HEK293 (cell line): ENCODE results near the gene TPP1.

Experiments used
- OSR2 ChIP-seq: fragments of 450-650 bp; formaldehyde crosslinking; IDR thresholded peaks from 2 replicates; pipeline ENCODE4 v1.5.1; 2016; ENCODE audit warnings: missing biosample characterization, missing genetic modification characterization
- SP3 ChIP-seq: fragments of 450-650 bp; formaldehyde crosslinking; IDR thresholded peaks from 2 replicates; pipeline ENCODE4 v1.5.1; 2016; ENCODE audit warnings: missing biosample characterization, missing genetic modification characterization
- TCF7L2 ChIP-seq: IDR thresholded peaks from 2 replicates; pipeline ENCODE4 v1.6.1; 2011; ENCODE audit warnings: low read depth, mild to moderate bottlenecking, inconsistent platforms, low read length, moderate library complexity, borderline replicate concordance
- TRIM28 ChIP-seq: IDR thresholded peaks from 2 replicates; pipeline ENCODE4 v1.6.1; 2011; ENCODE audit warnings: low read length, control low read depth, borderline replicate concordance
- YY1 ChIP-seq: fragments of 450-650 bp; formaldehyde crosslinking; IDR thresholded peaks from 2 replicates; pipeline ENCODE4 v1.5.1; 2018; ENCODE audit warnings: missing biosample characterization, missing genetic modification characterization
- ZBTB20 ChIP-seq: fragments of 450-650 bp; formaldehyde crosslinking; IDR thresholded peaks from 2 replicates; pipeline ENCODE4 v1.5.1; 2016; ENCODE audit warnings: missing biosample characterization, missing genetic modification characterization
- ZBTB7A ChIP-seq: fragments of 450-650 bp; formaldehyde crosslinking; IDR thresholded peaks from 2 replicates; pipeline ENCODE4 v1.5.1; 2016; ENCODE audit warnings: low read depth, missing biosample characterization, missing genetic modification characterization
- ZBTB8A ChIP-seq: fragments of 450-650 bp; formaldehyde crosslinking; IDR thresholded peaks from 2 replicates; pipeline ENCODE4 v1.5.1; 2016; ENCODE audit warnings: missing biosample characterization, missing genetic modification characterization
- ZFP37 ChIP-seq: fragments of 450-650 bp; formaldehyde crosslinking; IDR thresholded peaks from 2 replicates; pipeline ENCODE4 v1.5.1; 2016; ENCODE audit warnings: missing biosample characterization, missing genetic modification characterization
- ZIC2 ChIP-seq: fragments of 450-650 bp; formaldehyde crosslinking; IDR thresholded peaks from 2 replicates; pipeline ENCODE4 v1.5.1; 2016; ENCODE audit warnings: missing biosample characterization, missing genetic modification characterization
- ZNF138 ChIP-seq: fragments of 450-650 bp; formaldehyde crosslinking; IDR thresholded peaks from 2 replicates; pipeline ENCODE4 v1.5.1; 2016; ENCODE audit warnings: missing biosample characterization, missing genetic modification characterization, borderline replicate concordance
- ZNF24 ChIP-seq: fragments of 450-650 bp; formaldehyde crosslinking; IDR thresholded peaks from 2 replicates; pipeline ENCODE4 v1.5.1; 2016; ENCODE audit warnings: missing biosample characterization, missing genetic modification characterization
- ZNF501 ChIP-seq: fragments of 450-650 bp; formaldehyde crosslinking; IDR thresholded peaks from 2 replicates; pipeline ENCODE4 v1.5.1; 2016; ENCODE audit warnings: missing biosample characterization, missing genetic modification characterization
- ZNF701 ChIP-seq: fragments of 450-650 bp; formaldehyde crosslinking; IDR thresholded peaks from 2 replicates; pipeline ENCODE4 v1.5.1; 2016; ENCODE audit warnings: missing biosample characterization, missing genetic modification characterization
- ZNF785 ChIP-seq: fragments of 450-650 bp; formaldehyde crosslinking; IDR thresholded peaks from 2 replicates; pipeline ENCODE4 v1.5.1; 2016; ENCODE audit warnings: missing biosample characterization, missing genetic modification characterization
- TF ChIP-seq, protein P1 (sequence below): fragments of 450-650 bp; formaldehyde crosslinking; IDR thresholded peaks from 2 replicates; pipeline ENCODE4 v1.5.1; 2016; ENCODE audit warnings: missing biosample characterization, missing genetic modification characterization
- TF ChIP-seq, protein P2 (sequence below): fragments of 450-650 bp; formaldehyde crosslinking; IDR thresholded peaks from 2 replicates; pipeline ENCODE4 v1.5.1; 2016; ENCODE audit warnings: missing biosample characterization, missing genetic modification characterization
- TF ChIP-seq, protein P3 (sequence below): fragments of 450-650 bp; formaldehyde crosslinking; IDR thresholded peaks from 2 replicates; pipeline ENCODE4 v1.5.1; 2017; ENCODE audit warnings: missing biosample characterization, mild to moderate bottlenecking, missing genetic modification characterization, moderate library complexity
- TF ChIP-seq, protein P4 (sequence below): fragments of 450-650 bp; formaldehyde crosslinking; IDR thresholded peaks from 2 replicates; pipeline ENCODE4 v1.5.1; 2016; ENCODE audit warnings: missing biosample characterization, missing genetic modification characterization
- TF ChIP-seq, protein P5 (sequence below): fragments of 450-650 bp; formaldehyde crosslinking; IDR thresholded peaks from 2 replicates; pipeline ENCODE4 v1.5.1; 2016; ENCODE audit warnings: missing biosample characterization, missing genetic modification characterization
- TF ChIP-seq, protein P6 (sequence below): sonication (generic); formaldehyde crosslinking; IDR thresholded peaks from 2 replicates; pipeline ENCODE4 v1.8.1; 2022; ENCODE audit warnings: mild to moderate bottlenecking, moderate library complexity, missing genetic modification reagents
- TF ChIP-seq, protein P7 (sequence below): fragments of 450-650 bp; formaldehyde crosslinking; conservative IDR thresholded peaks from 2 replicates; pipeline ENCODE4 v1.5.1; 2016; ENCODE audit warnings: low read depth, missing biosample characterization, missing genetic modification characterization

Gene TPP1

DNA sequence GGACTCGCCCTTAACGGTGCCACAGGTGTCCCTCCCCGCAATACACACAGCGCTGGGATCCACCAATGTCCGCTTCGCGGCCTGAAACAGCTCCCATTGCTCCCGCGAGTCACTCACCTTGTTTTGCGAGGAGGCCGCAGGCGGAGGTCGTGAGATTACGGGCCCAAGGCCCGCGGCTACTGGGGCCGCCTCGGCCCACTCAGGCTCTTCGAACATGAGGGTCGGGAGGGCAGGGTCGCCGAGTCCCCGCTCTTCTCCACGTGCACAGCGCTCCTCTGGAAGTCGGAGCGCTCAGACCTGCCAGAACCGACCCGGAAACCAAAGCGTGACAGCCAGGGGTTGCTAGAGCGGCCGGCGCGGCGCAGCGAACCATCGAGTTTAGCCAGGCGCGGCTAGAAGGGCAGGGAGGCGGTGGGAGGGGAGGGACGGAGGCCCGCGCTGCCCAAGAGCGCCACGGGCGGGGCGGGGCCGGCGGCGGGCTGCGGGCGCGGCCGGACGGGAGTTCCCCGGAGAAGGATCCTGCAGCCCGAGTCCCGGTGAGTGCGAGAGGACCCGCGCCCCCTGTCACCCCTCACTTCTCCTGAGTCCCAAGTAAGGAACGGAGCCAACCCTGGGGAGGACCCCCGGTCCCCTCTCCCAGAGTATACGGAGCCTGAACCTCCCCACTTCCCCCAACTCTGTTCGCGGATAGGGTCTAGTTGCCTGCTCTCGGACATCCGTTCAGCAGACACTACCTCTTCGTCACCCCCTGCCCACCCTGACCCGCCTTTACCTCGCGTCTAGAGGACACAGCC lies 15.7 kb downstream of the TPP1 start, which contains the start of the genes ILK and RRP8 (continued):
- TF ChIP-seq ZIC2 (tag by site-specific recombination) (peak; percentile 57; the same call in 1 of the 2 replicates), ZNF138 (tag by site-specific recombination) (no peak), ZFP37 (peak; percentile 65; the same call in 1 of the 2 replicates), ZBTB8A (tag by site-specific recombination) (0 out of 2 replicates have a peak, but pooled peaks have one; percentile 24), ZNF501 (0 out of 2 replicates have a peak, but pooled peaks have one; percentile 10), ZNF785 (tag by site-specific recombination) (no peak), ZBTB20 (tag by site-specific recombination) (peak; percentile 97), TRIM28 (peak; percentile 85), ZNF24 (tag by site-specific recombination) (0 out of 2 replicates have a peak, but pooled peaks have one; percentile 53), TCF7L2 (no peak), YY1 (tag by site-specific recombination) (peak; percentile 60; the same call in 1 of the 2 replicates), OSR2 (no peak), ZNF701 (no peak), ZBTB7A (tag by site-specific recombination) (no peak), SP3 (tag by site-specific recombination) (peak; percentile 71)
- TF ChIP-seq, protein P1, sequence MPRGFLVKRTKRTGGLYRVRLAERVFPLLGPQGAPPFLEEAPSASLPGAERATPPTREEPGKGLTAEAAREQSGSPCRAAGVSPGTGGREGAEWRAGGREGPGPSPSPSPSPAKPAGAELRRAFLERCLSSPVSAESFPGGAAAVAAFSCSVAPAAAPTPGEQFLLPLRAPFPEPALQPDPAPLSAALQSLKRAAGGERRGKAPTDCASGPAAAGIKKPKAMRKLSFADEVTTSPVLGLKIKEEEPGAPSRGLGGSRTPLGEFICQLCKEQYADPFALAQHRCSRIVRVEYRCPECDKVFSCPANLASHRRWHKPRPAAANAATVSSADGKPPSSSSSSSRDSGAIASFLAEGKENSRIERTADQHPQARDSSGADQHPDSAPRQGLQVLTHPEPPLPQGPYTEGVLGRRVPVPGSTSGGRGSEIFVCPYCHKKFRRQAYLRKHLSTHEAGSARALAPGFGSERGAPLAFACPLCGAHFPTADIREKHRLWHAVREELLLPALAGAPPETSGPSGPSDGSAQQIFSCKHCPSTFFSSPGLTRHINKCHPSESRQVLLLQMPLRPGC, result 0 out of 2 replicates have a peak, but pooled peaks have one; percentile 32
- TF ChIP-seq, protein P2, sequence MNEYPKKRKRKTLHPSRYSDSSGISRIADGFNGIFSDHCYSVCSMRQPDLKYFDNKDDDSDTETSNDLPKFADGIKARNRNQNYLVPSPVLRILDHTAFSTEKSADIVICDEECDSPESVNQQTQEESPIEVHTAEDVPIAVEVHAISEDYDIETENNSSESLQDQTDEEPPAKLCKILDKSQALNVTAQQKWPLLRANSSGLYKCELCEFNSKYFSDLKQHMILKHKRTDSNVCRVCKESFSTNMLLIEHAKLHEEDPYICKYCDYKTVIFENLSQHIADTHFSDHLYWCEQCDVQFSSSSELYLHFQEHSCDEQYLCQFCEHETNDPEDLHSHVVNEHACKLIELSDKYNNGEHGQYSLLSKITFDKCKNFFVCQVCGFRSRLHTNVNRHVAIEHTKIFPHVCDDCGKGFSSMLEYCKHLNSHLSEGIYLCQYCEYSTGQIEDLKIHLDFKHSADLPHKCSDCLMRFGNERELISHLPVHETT, result 0 out of 2 replicates have a peak, but pooled peaks have one; percentile 55
- TF ChIP-seq, protein P3, sequence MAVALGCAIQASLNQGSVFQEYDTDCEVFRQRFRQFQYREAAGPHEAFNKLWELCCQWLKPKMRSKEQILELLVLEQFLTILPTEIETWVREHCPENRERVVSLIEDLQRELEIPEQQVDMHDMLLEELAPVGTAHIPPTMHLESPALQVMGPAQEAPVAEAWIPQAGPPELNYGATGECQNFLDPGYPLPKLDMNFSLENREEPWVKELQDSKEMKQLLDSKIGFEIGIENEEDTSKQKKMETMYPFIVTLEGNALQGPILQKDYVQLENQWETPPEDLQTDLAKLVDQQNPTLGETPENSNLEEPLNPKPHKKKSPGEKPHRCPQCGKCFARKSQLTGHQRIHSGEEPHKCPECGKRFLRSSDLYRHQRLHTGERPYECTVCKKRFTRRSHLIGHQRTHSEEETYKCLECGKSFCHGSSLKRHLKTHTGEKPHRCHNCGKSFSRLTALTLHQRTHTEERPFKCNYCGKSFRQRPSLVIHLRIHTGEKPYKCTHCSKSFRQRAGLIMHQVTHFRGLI (tag by site-specific recombination), result peak; percentile 32; the same call in 1 of the 2 replicates
- TF ChIP-seq, protein P4, sequence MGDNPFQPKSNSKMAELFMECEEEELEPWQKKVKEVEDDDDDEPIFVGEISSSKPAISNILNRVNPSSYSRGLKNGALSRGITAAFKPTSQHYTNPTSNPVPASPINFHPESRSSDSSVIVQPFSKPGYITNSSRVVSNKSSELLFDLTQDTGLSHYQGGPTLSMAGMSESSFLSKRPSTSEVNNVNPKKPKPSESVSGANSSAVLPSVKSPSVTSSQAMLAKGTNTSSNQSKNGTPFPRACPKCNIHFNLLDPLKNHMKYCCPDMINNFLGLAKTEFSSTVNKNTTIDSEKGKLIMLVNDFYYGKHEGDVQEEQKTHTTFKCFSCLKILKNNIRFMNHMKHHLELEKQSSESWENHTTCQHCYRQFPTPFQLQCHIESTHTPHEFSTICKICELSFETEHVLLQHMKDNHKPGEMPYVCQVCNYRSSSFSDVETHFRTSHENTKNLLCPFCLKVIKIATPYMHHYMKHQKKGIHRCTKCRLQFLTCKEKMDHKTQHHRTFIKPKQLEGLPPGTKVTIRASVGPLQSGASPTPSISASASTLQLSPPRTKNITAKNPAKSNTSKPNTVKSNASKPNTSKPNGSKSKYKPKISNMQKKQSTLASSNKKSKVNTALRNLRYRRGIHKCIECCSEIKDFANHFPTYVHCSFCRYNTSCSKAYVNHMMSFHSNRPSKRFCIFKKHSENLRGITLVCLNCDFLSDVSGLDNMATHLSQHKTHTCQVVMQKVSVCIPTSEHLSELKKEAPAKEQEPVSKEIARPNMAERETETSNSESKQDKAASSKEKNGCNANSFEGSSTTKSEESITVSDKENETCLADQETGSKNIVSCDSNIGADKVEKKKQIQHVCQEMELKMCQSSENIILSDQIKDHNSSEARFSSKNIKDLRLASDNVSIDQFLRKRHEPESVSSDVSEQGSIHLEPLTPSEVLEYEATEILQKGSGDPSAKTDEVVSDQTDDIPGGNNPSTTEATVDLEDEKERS (tag by site-specific recombination), result no peak
- TF ChIP-seq, protein P5, sequence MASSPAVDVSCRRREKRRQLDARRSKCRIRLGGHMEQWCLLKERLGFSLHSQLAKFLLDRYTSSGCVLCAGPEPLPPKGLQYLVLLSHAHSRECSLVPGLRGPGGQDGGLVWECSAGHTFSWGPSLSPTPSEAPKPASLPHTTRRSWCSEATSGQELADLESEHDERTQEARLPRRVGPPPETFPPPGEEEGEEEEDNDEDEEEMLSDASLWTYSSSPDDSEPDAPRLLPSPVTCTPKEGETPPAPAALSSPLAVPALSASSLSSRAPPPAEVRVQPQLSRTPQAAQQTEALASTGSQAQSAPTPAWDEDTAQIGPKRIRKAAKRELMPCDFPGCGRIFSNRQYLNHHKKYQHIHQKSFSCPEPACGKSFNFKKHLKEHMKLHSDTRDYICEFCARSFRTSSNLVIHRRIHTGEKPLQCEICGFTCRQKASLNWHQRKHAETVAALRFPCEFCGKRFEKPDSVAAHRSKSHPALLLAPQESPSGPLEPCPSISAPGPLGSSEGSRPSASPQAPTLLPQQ, result 0 out of 2 replicates have a peak, but pooled peaks have one; percentile 52
- TF ChIP-seq, protein P6, sequence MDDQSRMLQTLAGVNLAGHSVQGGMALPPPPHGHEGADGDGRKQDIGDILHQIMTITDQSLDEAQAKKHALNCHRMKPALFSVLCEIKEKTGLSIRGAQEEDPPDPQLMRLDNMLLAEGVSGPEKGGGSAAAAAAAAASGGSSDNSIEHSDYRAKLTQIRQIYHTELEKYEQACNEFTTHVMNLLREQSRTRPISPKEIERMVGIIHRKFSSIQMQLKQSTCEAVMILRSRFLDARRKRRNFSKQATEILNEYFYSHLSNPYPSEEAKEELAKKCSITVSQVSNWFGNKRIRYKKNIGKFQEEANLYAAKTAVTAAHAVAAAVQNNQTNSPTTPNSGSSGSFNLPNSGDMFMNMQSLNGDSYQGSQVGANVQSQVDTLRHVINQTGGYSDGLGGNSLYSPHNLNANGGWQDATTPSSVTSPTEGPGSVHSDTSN (CRISPR knock-in tag), result peak; percentile 77; the same call in 1 of the 2 replicates
- TF ChIP-seq, protein P7, sequence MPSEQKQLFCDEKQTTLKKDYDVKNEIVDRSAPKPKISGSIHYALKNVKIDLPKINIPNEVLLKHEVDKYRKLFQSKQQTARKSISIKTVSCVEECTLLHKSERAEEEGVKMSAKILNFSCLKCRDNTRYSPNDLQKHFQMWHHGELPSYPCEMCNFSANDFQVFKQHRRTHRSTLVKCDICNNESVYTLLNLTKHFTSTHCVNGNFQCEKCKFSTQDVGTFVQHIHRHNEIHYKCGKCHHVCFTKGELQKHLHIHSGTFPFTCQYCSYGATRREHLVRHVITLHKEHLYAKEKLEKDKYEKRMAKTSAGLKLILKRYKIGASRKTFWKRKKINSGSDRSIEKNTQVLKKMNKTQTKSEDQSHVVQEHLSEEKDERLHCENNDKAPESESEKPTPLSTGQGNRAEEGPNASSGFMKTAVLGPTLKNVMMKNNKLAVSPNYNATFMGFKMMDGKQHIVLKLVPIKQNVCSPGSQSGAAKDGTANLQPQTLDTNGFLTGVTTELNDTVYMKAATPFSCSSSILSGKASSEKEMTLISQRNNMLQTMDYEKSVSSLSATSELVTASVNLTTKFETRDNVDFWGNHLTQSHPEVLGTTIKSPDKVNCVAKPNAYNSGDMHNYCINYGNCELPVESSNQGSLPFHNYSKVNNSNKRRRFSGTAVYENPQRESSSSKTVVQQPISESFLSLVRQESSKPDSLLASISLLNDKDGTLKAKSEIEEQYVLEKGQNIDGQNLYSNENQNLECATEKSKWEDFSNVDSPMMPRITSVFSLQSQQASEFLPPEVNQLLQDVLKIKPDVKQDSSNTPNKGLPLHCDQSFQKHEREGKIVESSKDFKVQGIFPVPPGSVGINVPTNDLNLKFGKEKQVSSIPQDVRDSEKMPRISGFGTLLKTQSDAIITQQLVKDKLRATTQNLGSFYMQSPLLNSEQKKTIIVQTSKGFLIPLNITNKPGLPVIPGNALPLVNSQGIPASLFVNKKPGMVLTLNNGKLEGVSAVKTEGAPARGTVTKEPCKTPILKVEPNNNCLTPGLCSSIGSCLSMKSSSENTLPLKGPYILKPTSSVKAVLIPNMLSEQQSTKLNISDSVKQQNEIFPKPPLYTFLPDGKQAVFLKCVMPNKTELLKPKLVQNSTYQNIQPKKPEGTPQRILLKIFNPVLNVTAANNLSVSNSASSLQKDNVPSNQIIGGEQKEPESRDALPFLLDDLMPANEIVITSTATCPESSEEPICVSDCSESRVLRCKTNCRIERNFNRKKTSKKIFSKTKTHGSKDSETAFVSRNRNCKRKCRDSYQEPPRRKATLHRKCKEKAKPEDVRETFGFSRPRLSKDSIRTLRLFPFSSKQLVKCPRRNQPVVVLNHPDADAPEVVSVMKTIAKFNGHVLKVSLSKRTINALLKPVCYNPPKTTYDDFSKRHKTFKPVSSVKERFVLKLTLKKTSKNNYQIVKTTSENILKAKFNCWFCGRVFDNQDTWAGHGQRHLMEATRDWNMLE (tag by site-specific recombination), result 0 out of 2 replicates have a peak, but pooled peaks have one; percentile 31
